Measurements from ENCODE around the gene DOK1. TPM values are rescaled to one million over a fixed set of nuclear protein-coding genes. Genes with fewer than 3 reads are reported as not detected.
"Not testable (repeated sequence)": the region's sequence is repeated elsewhere in the genome, so short reads cannot be mapped to it uniquely, and the experiment has no call there.

Gene DOK1
- total RNA-seq, 8 experiments from 2014 or later = 1.6 to 23.0 (median 6.3) TPM

DNA sequence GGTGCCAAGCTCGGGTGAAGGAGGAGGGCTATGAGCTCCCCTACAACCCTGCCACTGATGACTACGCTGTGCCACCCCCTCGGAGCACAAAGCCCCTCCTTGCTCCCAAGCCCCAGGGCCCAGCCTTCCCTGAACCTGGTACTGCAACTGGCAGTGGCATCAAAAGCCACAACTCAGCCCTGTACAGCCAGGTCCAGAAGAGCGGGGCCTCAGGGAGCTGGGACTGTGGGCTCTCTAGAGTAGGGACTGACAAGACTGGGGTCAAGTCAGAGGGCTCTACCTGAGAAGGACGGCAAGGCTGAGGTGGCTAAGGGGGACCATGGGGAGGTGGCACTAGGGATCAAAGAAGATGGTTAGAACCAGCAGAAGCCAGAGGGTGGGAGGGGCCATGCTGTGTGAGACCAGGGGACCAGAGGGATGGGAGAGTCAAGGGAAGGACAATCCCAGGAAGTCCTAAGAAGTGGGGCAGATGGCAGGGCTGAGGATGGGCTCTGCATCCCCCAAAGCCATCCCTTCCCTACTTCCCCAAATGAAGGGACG is 2.4 kb downstream of the DOK1 start:
- Histone ChIP-seq H3K27ac (no peak overlapping the region), H3K4me3 (no peak overlapping the region), H3K4me1 (replicated peaks in 1 of 2) (peaks cover 10 to 15% of the 10 kb centered on the region in 2 donors)
- in situ Hi-C loops (cut with MboI; ENCODE audit: low pct_unique_long_range_greater_than_20kb in 2 of 9, low sequenced_read_pairs in 9 of 9, unreplicated experiment in 9 of 9) = no loop called here
- ATAC-seq (replicated peaks in 6 of 8) = no peak
- 80 to 85% (median 83%) methylated on average over 1 to 3 of the region's 6 CpGs; no CpG with 5 or more reads in 7 of the 10 experiments for WGBS, 10 experiments

DNA sequence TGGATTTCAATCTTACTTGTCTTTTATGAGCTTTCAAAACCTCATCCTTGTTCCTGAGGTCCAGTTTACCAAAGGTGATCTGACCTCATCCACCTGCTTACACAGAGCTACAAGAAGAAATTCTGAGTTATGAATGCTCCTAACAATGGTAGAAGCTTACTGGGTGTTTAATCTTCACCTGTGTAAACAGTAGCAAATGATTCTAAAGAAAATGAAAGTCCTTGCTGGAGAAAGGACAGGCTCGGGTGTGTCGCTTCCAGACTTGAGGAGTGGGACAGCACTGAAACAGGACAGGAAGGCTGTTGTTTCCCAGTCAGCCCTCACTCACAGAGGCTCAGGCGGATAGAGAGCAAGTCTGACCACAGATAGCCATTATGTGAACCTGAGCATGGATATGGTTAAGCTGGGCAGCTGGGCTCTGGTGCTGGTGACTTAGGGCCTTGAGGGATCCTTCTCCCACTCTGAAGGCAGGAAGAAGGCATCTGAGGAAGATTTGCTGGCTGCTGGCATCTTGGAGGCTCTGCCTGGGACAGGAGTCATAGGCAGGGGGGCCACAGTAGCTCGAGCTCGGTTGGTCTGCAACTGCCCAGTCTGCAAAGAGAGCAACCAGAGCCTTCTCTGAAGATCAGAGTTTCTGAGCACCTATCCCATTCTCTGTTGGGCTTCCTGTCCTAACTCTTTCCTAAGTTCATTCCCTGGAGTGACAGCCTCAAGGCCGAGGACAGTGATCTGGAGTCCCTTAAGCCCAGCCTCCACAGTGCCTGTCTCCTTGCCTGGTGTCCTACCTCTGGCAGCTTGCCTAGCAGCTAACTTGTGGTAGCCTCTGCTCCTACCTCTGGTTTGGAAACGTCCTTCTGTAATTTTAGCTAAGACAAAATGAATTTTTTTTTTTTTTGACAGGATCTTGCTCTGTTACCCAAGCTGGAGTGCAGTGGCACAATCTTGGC is 4.0 kb downstream of the DOK1 start:
- H3K4me1 ChIP-seq (replicated peaks in 1 of 2) = peaks cover 0 to 4% of the 10 kb centered on the region in 2 donors
- ATAC-seq (replicated peaks in 6 of 8) = no peak
- 0 to 89% (median 71%) methylated on average over 1 to 7 of the region's 7 CpGs; no CpG with 5 or more reads in 3 of the 10 experiments for WGBS, 10 experiments
- H3K27ac ChIP-seq = no peak overlapping the region
- in situ Hi-C loops (cut with MboI; ENCODE audit: low pct_unique_long_range_greater_than_20kb in 2 of 9, low sequenced_read_pairs in 9 of 9, unreplicated experiment in 9 of 9) = no loop called here
- no peak overlapping the region for H3K4me3 ChIP-seq

DNA sequence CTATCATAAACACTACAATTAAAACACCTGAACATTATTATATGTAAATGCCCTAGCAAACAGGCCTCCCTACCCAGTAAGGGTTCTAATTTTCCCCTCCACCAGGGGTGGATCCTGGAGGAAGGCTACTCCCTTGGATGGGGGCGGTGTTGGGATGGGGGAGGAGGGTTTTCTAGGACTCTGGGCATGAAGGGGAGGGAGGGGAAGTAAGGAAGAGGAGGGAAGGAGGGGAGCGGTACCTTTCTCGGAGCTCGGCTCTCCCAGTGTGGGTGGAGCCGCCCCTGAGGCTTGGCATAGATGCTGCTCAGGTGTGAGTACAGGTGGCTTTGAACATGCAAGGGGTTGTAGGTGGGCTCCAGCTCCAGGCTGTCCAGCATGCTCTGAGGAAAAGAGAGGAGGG is 5.4 kb downstream of the DOK1 start:
- Histone ChIP-seq H3K4me3 (no peak overlapping the region), H3K27ac (no peak overlapping the region), H3K4me1 (replicated peaks in 1 of 2) (peaks cover 0 to 4% of the 10 kb centered on the region in 2 donors)
- WGBS, 10 experiments = 0% methylated on average over 1 of the region's 5 CpGs; no CpG with 5 or more reads in 9 of the 10 experiments
- no peak for ATAC-seq (replicated peaks in 6 of 8)
- in situ Hi-C loops (cut with MboI; ENCODE audit: low pct_unique_long_range_greater_than_20kb in 2 of 9, low sequenced_read_pairs in 9 of 9, unreplicated experiment in 9 of 9) = no loop called here

DNA sequence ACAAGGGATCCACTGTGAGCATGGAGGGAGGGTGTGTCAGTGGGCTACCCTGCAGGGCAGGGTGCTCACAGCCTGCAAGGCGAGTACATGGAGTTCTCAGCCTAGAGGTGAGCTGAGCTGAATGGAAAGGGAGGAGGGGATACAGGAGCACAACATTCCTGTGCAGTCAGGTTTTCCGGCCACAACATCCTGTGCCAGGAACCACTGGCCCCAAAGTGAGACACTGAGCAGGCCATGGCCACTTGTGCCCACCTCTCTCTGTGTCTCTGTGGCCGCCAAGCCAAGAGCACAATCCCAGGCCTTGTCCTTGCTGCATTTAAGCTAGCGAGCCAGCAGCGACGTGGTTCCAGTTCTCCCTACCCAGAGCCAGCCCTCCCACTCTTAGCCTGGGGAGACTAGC is 6.1 kb downstream of the DOK1 start:
- no peaks in the 10 kb centered on the region for H3K4me1 ChIP-seq (replicated peaks in 1 of 2)
- in situ Hi-C loops (cut with MboI; ENCODE audit: low pct_unique_long_range_greater_than_20kb in 2 of 9, low sequenced_read_pairs in 9 of 9, unreplicated experiment in 9 of 9) = no loop called here
- ATAC-seq (replicated peaks in 6 of 8) = no peak
- H3K4me3 ChIP-seq = no peak overlapping the region
- WGBS, 10 experiments = 40 to 90% (median 61%) methylated on average over 1 to 2 of the region's 6 CpGs; no CpG with 5 or more reads in 6 of the 10 experiments
- H3K27ac ChIP-seq = no peak overlapping the region

DNA sequence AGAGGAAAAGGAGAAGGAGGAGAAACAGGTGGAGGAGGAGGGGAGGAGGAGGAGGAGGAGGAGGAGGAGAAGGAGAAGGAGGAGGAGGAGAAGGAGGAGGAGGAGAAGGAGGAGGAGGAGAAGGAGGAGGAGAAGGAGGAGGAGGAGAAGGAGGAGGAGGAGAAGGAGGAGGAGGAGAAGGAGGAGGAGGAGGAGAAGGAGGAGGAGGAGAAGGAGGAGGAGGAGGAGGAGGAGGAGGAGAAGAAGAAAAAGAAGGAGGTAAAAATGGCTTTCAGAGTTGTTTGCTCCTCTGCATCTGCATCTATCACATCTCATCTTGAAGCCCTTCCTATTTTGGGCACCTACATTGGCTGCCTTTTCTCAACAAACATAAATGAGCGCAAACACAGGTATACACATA is 6.5 kb downstream of the DOK1 start:
- H3K4me1 ChIP-seq (replicated peaks in 1 of 2); H3K4me3 ChIP-seq; ATAC-seq (replicated peaks in 6 of 8); H3K27ac ChIP-seq; in situ Hi-C loops (cut with MboI; ENCODE audit: low pct_unique_long_range_greater_than_20kb in 2 of 9, low sequenced_read_pairs in 9 of 9, unreplicated experiment in 9 of 9): not testable (repeated sequence)
- 100% methylated on average over 1 of the region's 1 CpG; no CpG with 5 or more reads in 8 of the 10 experiments for WGBS, 10 experiments

DNA sequence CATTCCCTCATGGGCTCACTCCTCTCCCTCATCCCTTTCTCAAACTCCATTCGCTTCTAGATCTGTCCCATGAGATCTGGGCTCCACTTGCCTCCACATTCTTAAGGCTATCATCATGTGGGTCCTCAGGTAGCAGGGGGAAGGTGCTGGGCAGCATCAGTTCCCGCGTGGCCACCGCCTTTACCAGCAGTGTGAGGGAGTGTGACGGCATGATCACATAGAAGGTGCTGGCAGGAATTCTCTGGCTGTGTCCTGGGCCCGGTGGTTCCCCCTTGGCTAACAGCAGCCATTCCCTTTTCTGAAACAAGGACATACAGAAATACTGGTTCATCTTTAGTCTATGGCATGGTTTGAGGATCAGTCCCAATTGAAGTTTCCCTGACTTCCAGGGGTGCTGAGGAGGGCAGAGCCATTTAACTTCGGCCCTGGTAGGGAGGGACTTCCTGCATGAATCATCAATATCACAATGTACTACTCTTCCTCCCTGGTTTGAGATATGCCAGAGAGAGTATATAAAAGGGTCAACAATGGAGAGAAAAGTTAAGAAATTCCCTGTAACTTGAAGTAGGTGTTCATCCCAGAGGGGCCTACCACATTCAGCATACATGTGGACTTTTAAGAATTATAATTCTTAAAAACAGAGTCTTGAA is 7.7 kb downstream of the DOK1 start:
- ATAC-seq (replicated peaks in 6 of 8) = no peak
- in situ Hi-C loops (cut with MboI; ENCODE audit: low pct_unique_long_range_greater_than_20kb in 2 of 9, low sequenced_read_pairs in 9 of 9, unreplicated experiment in 9 of 9) = no loop called here
- 50 to 85% (median 71%) methylated on average over 1 to 6 of the region's 7 CpGs; no CpG with 5 or more reads in 2 of the 10 experiments for WGBS, 10 experiments

DNA sequence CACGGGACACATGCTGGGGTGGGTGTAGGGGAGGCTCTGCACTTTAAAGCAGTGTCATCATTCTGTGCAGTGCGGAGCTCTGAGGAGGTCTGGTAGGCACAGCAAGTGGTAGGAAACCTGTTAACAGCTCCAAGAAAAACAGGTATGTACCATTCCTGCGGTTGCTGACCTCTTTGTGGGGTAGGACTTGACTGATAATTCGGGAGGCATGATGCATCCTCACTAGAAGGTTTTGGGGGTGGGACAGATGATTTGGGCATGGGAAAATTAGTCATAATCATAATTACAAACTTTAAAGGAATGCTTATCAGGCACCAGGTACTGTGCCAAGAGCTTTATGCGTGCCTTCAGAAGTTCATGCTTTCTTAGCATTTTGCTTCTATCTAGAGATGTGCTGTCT is 9.7 kb downstream of the DOK1 start:
- H3K4me1 ChIP-seq (replicated peaks in 1 of 2) = no peaks in the 10 kb centered on the region

More for the DNA sequence above, 7.7 kb downstream of the DOK1 start:
- H3K4me1 ChIP-seq (replicated peaks in 1 of 2) = no peaks in the 10 kb centered on the region
- no peak overlapping the region for H3K4me3 ChIP-seq
- no peak overlapping the region for H3K27ac ChIP-seq

DNA sequence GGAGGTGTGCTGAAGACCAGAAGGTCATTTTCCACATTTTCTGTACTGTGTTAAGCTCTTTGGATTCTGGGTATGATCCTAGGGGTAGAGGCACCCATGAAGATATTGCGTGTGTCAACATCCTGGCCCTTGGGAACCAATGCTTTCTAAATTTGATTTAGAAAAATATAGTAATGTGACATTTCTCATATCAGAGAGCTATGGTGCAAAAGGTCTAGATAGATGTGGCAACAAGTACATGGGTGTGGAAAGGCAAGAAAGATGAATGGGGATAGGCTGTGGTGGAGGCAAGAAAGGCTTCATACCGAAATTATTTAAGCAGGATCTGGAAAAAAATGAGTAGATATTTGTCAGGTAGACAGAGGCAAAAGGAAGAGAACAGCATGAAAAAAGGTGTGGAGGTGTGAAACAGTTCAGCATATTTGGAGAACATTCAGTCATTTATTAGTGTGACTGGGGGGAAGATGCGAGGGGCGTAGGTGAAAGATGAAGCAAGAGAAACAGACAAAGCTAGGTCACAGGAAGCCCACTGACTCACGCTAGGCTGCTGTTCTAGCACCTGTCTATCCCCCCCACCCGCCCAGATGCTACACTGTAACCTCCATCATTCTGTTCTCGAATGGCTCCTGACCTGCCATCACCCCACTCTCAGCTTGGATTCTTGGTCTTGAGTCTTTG is 11.7 kb downstream of the DOK1 start:
- no peak overlapping the region for H3K27ac ChIP-seq
- 45 to 90% (median 88%) methylated on average over 1 to 6 of the region's 7 CpGs; no CpG with 5 or more reads in 1 of the 10 experiments for WGBS, 10 experiments

More for the DNA sequence above, 9.7 kb downstream of the DOK1 start:
- Histone ChIP-seq H3K4me3 (no peak overlapping the region), H3K27ac (no peak overlapping the region)
- WGBS, 10 experiments = 10 to 85% (median 70%) methylated on average over 2 to 5 of the region's 5 CpGs; no CpG with 5 or more reads in 2 of the 10 experiments
- in situ Hi-C loops (cut with MboI; ENCODE audit: low pct_unique_long_range_greater_than_20kb in 2 of 9, low sequenced_read_pairs in 9 of 9, unreplicated experiment in 9 of 9) = no loop called here
- no peak for ATAC-seq (replicated peaks in 6 of 8)

DNA sequence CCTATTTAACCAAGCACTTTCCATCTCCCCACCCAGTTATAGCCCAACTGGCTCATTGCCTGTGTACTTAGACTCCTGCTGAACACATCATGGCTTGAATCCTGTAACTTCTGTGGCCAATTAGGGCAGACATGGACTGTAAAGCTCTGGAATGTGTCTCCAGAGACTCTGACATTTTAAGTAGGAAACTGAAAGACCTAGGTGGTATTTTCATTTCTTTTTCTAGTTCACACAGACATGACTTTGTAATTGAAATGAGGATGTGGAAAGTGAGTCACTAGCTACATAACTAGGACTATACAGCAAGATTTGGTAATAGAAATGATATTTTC is 12.2 kb downstream of the DOK1 start:
- ATAC-seq (replicated peaks in 6 of 8) = peak in 2 of 8 experiments; percentile 36 to 70
- H3K4me1 ChIP-seq (replicated peaks in 1 of 2) = no peaks in the 10 kb centered on the region
- H3K4me3 ChIP-seq = no peak overlapping the region
- no peak overlapping the region for H3K27ac ChIP-seq
- in situ Hi-C loops (cut with MboI; ENCODE audit: low pct_unique_long_range_greater_than_20kb in 2 of 9, low sequenced_read_pairs in 9 of 9, unreplicated experiment in 9 of 9) = no loop called here

More for the DNA sequence above, 11.7 kb downstream of the DOK1 start:
- in situ Hi-C loops (cut with MboI; ENCODE audit: low pct_unique_long_range_greater_than_20kb in 2 of 9, low sequenced_read_pairs in 9 of 9, unreplicated experiment in 9 of 9) = no loop called here
- H3K4me1 ChIP-seq (replicated peaks in 1 of 2) = no peaks in the 10 kb centered on the region
- H3K4me3 ChIP-seq = no peak overlapping the region
- ATAC-seq (replicated peaks in 6 of 8) = no peak

DNA sequence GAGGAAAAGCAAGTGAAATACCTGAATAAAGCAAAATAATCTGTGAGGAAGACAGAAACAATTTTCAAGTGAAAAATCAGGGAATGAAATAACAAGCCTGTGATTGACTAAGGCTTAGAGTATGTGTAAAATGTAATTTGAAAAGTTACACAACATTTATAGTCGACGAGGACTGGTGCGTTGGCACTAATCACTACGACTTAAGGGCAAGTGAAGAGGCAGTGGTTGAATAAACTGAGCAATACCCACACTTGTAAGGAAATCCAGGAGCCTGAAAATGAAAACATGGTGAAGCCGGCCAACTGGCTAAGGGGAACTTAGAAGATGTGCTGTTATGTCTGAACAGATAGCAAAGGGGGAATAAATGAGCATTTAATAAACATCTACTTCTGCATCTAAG is 13.4 kb downstream of the DOK1 start:
- Histone ChIP-seq H3K4me1 (replicated peaks in 1 of 2) (no peaks in the 10 kb centered on the region), H3K4me3 (no peak overlapping the region), H3K27ac (no peak overlapping the region)
- WGBS, 10 experiments = 4 to 83% (median 75%) methylated on average over 2 to 5 of the region's 5 CpGs
- no peak for ATAC-seq (replicated peaks in 6 of 8)
- in situ Hi-C loops (cut with MboI; ENCODE audit: low pct_unique_long_range_greater_than_20kb in 2 of 9, low sequenced_read_pairs in 9 of 9, unreplicated experiment in 9 of 9) = no loop called here

DNA sequence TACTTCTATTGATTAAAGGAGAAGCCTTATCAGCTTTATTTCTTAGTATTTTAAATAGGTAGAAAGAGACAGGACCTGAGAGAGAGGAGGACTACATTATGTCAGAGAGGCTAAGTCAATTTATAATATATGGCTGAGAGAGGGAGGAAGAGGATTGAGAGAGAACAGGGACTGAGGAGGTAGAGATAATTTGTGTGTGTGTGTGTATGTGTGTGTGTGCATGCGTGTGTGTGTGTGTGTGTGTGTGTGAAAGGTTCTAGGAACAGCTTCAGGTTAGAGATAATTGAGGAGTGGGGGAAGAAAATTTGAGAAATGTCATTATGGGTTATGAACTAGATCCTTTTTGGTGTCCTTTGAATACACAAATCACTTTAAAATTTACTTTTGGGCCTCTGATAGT is 15.2 kb downstream of the DOK1 start:
- in situ Hi-C loops (cut with MboI; ENCODE audit: low pct_unique_long_range_greater_than_20kb in 2 of 9, low sequenced_read_pairs in 9 of 9, unreplicated experiment in 9 of 9) = no loop called here
- WGBS, 10 experiments = 20 to 100% (median 33%) methylated on average over 1 of the region's 1 CpG; no CpG with 5 or more reads in 6 of the 10 experiments

DNA sequence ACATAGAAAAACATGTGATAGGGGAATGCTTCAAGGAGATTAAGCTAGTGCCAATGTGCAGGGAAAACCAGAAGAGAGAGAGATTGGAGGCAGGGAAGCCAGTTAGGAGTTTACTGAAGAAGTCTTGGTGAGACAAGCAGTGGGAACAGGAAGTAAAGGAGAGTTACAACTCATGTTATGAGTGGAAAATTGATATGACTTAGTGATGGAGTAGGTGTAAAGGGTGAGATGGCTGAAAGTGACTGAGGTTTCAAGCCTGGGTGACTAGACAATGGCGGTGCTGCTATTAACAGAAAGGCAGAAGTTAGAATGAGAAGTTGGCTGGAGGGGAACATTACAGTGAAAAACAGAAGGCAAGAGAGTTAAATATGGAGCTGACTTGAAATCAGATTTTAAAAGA is 16.5 kb downstream of the DOK1 start:
- Histone ChIP-seq H3K4me3 (no peak overlapping the region), H3K27ac (no peak overlapping the region), H3K4me1 (replicated peaks in 1 of 2) (no peaks in the 10 kb centered on the region)
- no peak for ATAC-seq (replicated peaks in 6 of 8)
- 60 to 100% (median 79%) methylated on average over 1 of the region's 1 CpG for WGBS, 10 experiments
- in situ Hi-C loops (cut with MboI; ENCODE audit: low pct_unique_long_range_greater_than_20kb in 2 of 9, low sequenced_read_pairs in 9 of 9, unreplicated experiment in 9 of 9) = no loop called here

More for the DNA sequence above, 15.2 kb downstream of the DOK1 start:
- Histone ChIP-seq H3K4me3 (no peak overlapping the region), H3K27ac (no peak overlapping the region), H3K4me1 (replicated peaks in 1 of 2) (no peaks in the 10 kb centered on the region)
- ATAC-seq (replicated peaks in 6 of 8) = no peak
